CD14-positive monocyte (primary cell): Measurements from ENCODE around the gene HIF3A. TPM values are rescaled to one million over a fixed set of nuclear protein-coding genes. Genes with fewer than 3 reads are reported as not detected.
A peak's percentile ranks its signal among the peaks of the same experiment; 100 is the strongest.

Source experiments
- DNase-seq, 3 donors: peaks; one replicate each; pipeline ENCODE4 v3.0.0-alpha.2; 2011 to 2022
- H2AFZ ChIP-seq: 2 replicates; pipeline ENCODE4 v1.6.0; 2012; ENCODE audit warnings: mild to moderate bottlenecking, low read depth, low read length, inconsistent platforms; ENCODE audit not compliant: insufficient read depth, poor library complexity, severe bottlenecking
- H3K27ac ChIP-seq, 2 donors: 1 replicate in 1 of 2; 2 replicates in 1 of 2; pipeline ENCODE4 v1.5.1; 2012 to 2013; ENCODE audit warnings: low read length in 2 of 2, control low read depth in 1 of 2, inconsistent platforms in 1 of 2, low read depth in 1 of 2, mild to moderate bottlenecking in 1 of 2
- H3K27me3 ChIP-seq, 2 donors: one replicate each; pipeline versions ENCODE4 v1.6.0 to v1.6.1; 2011 to 2013; ENCODE audit warnings: low read length in 2 of 2; ENCODE audit not compliant: control insufficient read depth in 2 of 2, insufficient read depth in 2 of 2
- H3K36me3 ChIP-seq, 2 donors: replicated peaks in 1 of 2; 1 replicate in 1 of 2; 2 replicates in 1 of 2; pipeline versions ENCODE4 v1.5.1 to v1.6.1; 2012 to 2013; ENCODE audit warnings: low read length in 2 of 2, control low read depth in 1 of 2, inconsistent platforms in 1 of 2, mild to moderate bottlenecking in 1 of 2; ENCODE audit not compliant: insufficient read depth in 2 of 2, control insufficient read depth in 1 of 2
- H3K4me1 ChIP-seq, 2 donors: 1 replicate in 1 of 2; 2 replicates in 1 of 2; pipeline versions ENCODE4 v1.5.1 to v1.6.1; 2012 to 2013; ENCODE audit warnings: low read length in 2 of 2, control low read depth in 1 of 2, inconsistent platforms in 1 of 2, mild to moderate bottlenecking in 1 of 2, moderate library complexity in 1 of 2; ENCODE audit not compliant: insufficient read depth in 2 of 2, control insufficient read depth in 1 of 2
- H3K4me2 ChIP-seq: replicated peaks from 2 replicates; pipeline ENCODE3; 2012; ENCODE audit warnings: low read length, moderate library complexity, mild to moderate bottlenecking; ENCODE audit not compliant: poor library complexity, severe bottlenecking; ENCODE audit errors: extremely low read depth
- H3K4me3 ChIP-seq, 3 experiments: fragments of 200-600 bp in 1 of 3; sonication (generic) in 1 of 3; replicated peaks in 1 of 3; 1 replicate in 2 of 3; 2 replicates in 1 of 3; pipeline ENCODE4 v1.5.1; 2011 to 2013; ENCODE audit warnings: low read length in 3 of 3, mild to moderate bottlenecking in 3 of 3, control low read depth in 2 of 3, low read depth in 2 of 3, inconsistent platforms in 1 of 3, moderate library complexity in 1 of 3
- H3K79me2 ChIP-seq: 2 replicates; pipeline ENCODE4 v1.6.0; 2012; ENCODE audit warnings: mild to moderate bottlenecking, control low read depth, inconsistent platforms, low read length, moderate library complexity; ENCODE audit not compliant: insufficient read depth
- H3K9ac ChIP-seq: 2 replicates; pipeline ENCODE4 v1.6.0; 2017; ENCODE audit warnings: low read length, mild to moderate bottlenecking; ENCODE audit not compliant: insufficient read depth, poor library complexity, severe bottlenecking
- H3K9me3 ChIP-seq, 2 donors: replicated peaks in 1 of 2; 1 replicate in 1 of 2; 2 replicates in 1 of 2; pipeline versions ENCODE4 v1.5.1 to v1.6.1; 2012 to 2013; ENCODE audit warnings: low read length in 2 of 2, control low read depth in 1 of 2; ENCODE audit not compliant: control insufficient read depth in 1 of 2, insufficient read depth in 1 of 2
- H4K20me1 ChIP-seq: 2 replicates; pipeline ENCODE4 v1.6.0; 2012; ENCODE audit warnings: mild to moderate bottlenecking, low read length, control low read depth, moderate library complexity; ENCODE audit not compliant: insufficient read depth
- H3K27ac Mint-ChIP-seq, 7 donors: one replicate each; pipeline ENCODE4 v1.8.0; 2020; ENCODE audit warnings: mild to moderate bottlenecking in 7 of 7, mixed read lengths in 7 of 7, moderate library complexity in 6 of 7, inconsistent platforms in 2 of 7
- H3K27me3 Mint-ChIP-seq, 3 donors: one replicate each; pipeline ENCODE4 v1.8.0; 2021 to 2022; ENCODE audit warnings: low read depth in 3 of 3, mild to moderate bottlenecking in 3 of 3, mixed read lengths in 3 of 3, moderate library complexity in 3 of 3, inconsistent platforms in 1 of 3
- H3K36me3 Mint-ChIP-seq, 2 donors: one replicate each; pipeline ENCODE4 v1.8.0; 2020; ENCODE audit warnings: mixed read lengths in 2 of 2, inconsistent platforms in 1 of 2, mild to moderate bottlenecking in 1 of 2
- H3K4me1 Mint-ChIP-seq: one replicate; pipeline ENCODE4 v1.8.0; 2020; ENCODE audit warnings: mild to moderate bottlenecking, mixed read lengths
- H3K4me3 Mint-ChIP-seq, 2 donors: one replicate each; pipeline ENCODE4 v1.8.0; 2020; ENCODE audit warnings: mild to moderate bottlenecking in 2 of 2, mixed read lengths in 2 of 2, moderate library complexity in 1 of 2
- H3K9me3 Mint-ChIP-seq, 7 donors: one replicate each; pipeline ENCODE4 v1.8.0; 2020 to 2022; ENCODE audit warnings: mixed read lengths in 7 of 7, mild to moderate bottlenecking in 6 of 7, moderate library complexity in 6 of 7, inconsistent platforms in 2 of 7
- CTCF ChIP-seq: fragments of 200-600 bp; IDR thresholded peaks from one replicate; pipeline ENCODE4 v1.8.0; 2022; ENCODE audit warnings: antibody characterized with exemption, mild to moderate bottlenecking
- WGBS: methylation state at CpG from one replicate; pipeline ENCODE4 v1.1.5; 2013; ENCODE audit warnings: missing lambda C conversion rate; ENCODE audit not compliant: insufficient coverage; 5-methylcytosine and 5-hydroxymethylcytosine counted together
- intact Hi-C, 2 donors: fragments of 100-400 bp; cut with micrococcal nuclease; formaldehyde crosslinking; loops; one replicate each; pipeline versions ENCODE4 v1.15.0 to v1.15.1; 2023
- polyA plus RNA-seq, 3 donors: library from polyadenylated mRNA; depleted of rRNA in 1 of 3; unstranded in 2 of 3; stranded (reverse) in 1 of 3; fragments of 300-500 nt in 2 of 3; fragments of >200 nt in 1 of 3; fragmentation: Illumina TruSeq in 2 of 3; gene quantifications; 1 replicate in 2 of 3; 2 replicates in 1 of 3; pipeline ENCODE4 v1.2.3, GENCODE V29; 2012 to 2021

The HIF3A gene
- polyA plus RNA-seq, 3 donors, result not detected

GRCh38 chr19:46344363-46344762 is 47.5 kb downstream of the HIF3A start:
- no peak overlapping the region for H3K4me3 ChIP-seq
- intact Hi-C loops, result no loop called here

GRCh38 chr19:46345157-46345556 is 48.3 kb downstream of the HIF3A start:
- TF ChIP-seq CTCF, result no peak
- Histone ChIP-seq H3K27ac (no peak overlapping the region), H4K20me1 (no peaks in the 10 kb centered on the region), H3K27me3 (peaks cover 0 to 4% of the 10 kb centered on the region in 2 donors), H3K4me2 (no peak overlapping the region), H3K4me1 (peaks cover 38% of the 10 kb centered on the region in 2 donors), H3K9ac (no peak overlapping the region), H3K4me3 (no peak overlapping the region), H3K36me3 (no peaks in the 10 kb centered on the region), H3K79me2 (peaks cover 31% of the 10 kb centered on the region), H3K9me3 (no peaks in the 10 kb centered on the region), H2AFZ (no peak overlapping the region)
- Mint-ChIP-seq H3K4me1 (peaks cover 43% of the 10 kb centered on the region), H3K27ac (no peak overlapping the region), H3K4me3 (no peak overlapping the region), H3K27me3 (peaks cover 14 to 20% (median 14%) of the 10 kb centered on the region in 3 donors), H3K36me3 (no peaks in the 10 kb centered on the region), H3K9me3 (peaks cover 0 to 3% (median 0%) of the 10 kb centered on the region in 7 donors)
- DNase-seq, result no peak
- WGBS, result no CpG with 5 or more reads among the region's 5 CpGs
- intact Hi-C loops, result no loop called here

More at GRCh38 chr19:46344363-46344762, 47.5 kb downstream of the HIF3A start:
- Histone ChIP-seq H3K4me2 (no peak overlapping the region), H3K9ac (no peak overlapping the region), H3K4me1 (peaks cover 30% of the 10 kb centered on the region in 2 donors), H3K27ac (no peak overlapping the region), H3K36me3 (no peaks in the 10 kb centered on the region), H3K27me3 (peaks cover 0 to 4% of the 10 kb centered on the region in 2 donors), H4K20me1 (no peaks in the 10 kb centered on the region), H3K79me2 (peaks cover 25% of the 10 kb centered on the region), H2AFZ (no peak overlapping the region), H3K9me3 (no peaks in the 10 kb centered on the region)
- peak overlapping the region in 1 of 7 donors; percentile 37 for H3K27ac Mint-ChIP-seq
- no peak for DNase-seq
- peaks cover 36% of the 10 kb centered on the region for H3K4me1 Mint-ChIP-seq
- no peaks in the 10 kb centered on the region for H3K9me3 Mint-ChIP-seq
- H3K36me3 Mint-ChIP-seq, result no peaks in the 10 kb centered on the region
- no peak for TF ChIP-seq CTCF
- H3K4me3 Mint-ChIP-seq, result no peak overlapping the region
- 100% methylated on average over 1 of the region's 1 CpG for WGBS
- H3K27me3 Mint-ChIP-seq, result peaks cover 12 to 22% (median 18%) of the 10 kb centered on the region in 3 donors
